Subcutaneous adipose tissue (tissue), 4 donors: Measurements from ENCODE around the gene MAP6. TPM values are rescaled to one million over a fixed set of nuclear protein-coding genes. Genes with fewer than 3 reads are reported as not detected.

Source experiments
- total RNA-seq, 4 donors: library from RNA; depleted of rRNA; stranded (reverse); fragments of >200 nt; gene quantifications; one replicate each; pipeline ENCODE4 v1.1.0, GENCODE V29; 2016
- TF ChIP-seq, protein P1 (sequence below): fragments of 450-650 bp; IDR thresholded peaks from one replicate; pipeline ENCODE4 v1.5.1; 2016; ENCODE audit warnings: low read depth, mild to moderate bottlenecking, control low read depth, antibody characterized with exemption, moderate library complexity

MAP6 gene
- total RNA-seq, 4 donors from 2014 or later: 2.0 to 5.1 (median 4.0) TPM

GRCh38 chr11:75596914-75597313, 71.9 kb downstream of the MAP6 start:
- TF ChIP-seq, protein P1, sequence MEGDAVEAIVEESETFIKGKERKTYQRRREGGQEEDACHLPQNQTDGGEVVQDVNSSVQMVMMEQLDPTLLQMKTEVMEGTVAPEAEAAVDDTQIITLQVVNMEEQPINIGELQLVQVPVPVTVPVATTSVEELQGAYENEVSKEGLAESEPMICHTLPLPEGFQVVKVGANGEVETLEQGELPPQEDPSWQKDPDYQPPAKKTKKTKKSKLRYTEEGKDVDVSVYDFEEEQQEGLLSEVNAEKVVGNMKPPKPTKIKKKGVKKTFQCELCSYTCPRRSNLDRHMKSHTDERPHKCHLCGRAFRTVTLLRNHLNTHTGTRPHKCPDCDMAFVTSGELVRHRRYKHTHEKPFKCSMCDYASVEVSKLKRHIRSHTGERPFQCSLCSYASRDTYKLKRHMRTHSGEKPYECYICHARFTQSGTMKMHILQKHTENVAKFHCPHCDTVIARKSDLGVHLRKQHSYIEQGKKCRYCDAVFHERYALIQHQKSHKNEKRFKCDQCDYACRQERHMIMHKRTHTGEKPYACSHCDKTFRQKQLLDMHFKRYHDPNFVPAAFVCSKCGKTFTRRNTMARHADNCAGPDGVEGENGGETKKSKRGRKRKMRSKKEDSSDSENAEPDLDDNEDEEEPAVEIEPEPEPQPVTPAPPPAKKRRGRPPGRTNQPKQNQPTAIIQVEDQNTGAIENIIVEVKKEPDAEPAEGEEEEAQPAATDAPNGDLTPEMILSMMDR: no peak

GRCh38 chr11:75595429-75595828, 73.4 kb downstream of the MAP6 start:
- TF ChIP-seq, protein P1: no peak

- TF ChIP-seq, protein P1: no peak
These were observed 74.6 kb downstream of the MAP6 start for GRCh38 chr11:75594211-75594610.

- TF ChIP-seq, protein P1: no peak
These were observed 75.4 kb downstream of the MAP6 start for GRCh38 chr11:75593286-75593915.

DNA sequence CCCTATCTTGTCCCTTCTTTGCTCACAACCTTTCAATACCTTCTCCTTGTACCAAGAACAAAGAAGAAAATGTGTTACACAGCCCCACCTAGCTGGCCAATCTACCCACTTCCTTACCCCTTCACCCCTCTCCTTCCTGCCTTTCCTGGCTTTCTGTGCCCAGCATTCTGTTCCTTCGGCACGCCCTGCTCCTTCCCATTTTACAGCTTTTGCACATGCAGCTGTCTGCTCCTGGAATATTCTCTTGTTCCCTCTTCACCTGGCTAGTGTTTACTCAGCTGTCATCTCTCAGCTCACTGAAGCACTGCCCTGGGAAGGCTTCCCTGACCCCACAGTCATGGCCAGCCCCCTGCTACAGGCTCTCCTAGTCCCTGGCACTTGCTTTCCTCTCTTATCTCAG, 76.1 kb downstream of the MAP6 start:
- TF ChIP-seq, protein P1: no peak

DNA sequence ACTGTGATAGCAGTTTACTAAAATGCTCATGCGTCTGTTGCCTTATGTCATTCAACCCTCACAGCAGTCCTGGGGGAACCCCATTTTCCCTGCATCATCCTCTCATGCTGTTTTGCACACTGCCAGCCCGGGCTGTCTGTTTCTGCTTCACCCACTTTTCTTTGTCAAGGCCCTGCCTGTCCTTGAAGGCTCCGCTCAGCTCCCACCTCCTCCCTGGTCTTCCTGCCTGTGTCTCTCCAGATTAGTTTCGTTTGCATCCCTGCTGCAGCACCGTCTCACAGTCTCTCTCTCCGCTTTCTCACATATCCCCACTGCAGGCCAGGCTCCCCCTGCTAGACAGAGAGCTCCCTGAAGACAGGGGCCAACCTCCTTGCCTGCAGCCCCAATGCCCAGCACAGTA, 76.9 kb downstream of the MAP6 start:
- TF ChIP-seq, protein P1: no peak

GRCh38 chr11:75591371-75591770, 77.5 kb downstream of the MAP6 start:
- TF ChIP-seq, protein P1: no peak
